GM19372 (cell line): ENCODE data around the gene ACYP2.

ENCODE experiments used
- ATAC-seq: cut with Tn5 transposase; IDR thresholded peaks from one replicate; pipeline ENCODE4 v1.9.1; 2021; ENCODE audit warnings: mild to moderate bottlenecking, low read depth, moderate library complexity; ENCODE audit not compliant: unreplicated experiment

Gene ACYP2

DNA sequence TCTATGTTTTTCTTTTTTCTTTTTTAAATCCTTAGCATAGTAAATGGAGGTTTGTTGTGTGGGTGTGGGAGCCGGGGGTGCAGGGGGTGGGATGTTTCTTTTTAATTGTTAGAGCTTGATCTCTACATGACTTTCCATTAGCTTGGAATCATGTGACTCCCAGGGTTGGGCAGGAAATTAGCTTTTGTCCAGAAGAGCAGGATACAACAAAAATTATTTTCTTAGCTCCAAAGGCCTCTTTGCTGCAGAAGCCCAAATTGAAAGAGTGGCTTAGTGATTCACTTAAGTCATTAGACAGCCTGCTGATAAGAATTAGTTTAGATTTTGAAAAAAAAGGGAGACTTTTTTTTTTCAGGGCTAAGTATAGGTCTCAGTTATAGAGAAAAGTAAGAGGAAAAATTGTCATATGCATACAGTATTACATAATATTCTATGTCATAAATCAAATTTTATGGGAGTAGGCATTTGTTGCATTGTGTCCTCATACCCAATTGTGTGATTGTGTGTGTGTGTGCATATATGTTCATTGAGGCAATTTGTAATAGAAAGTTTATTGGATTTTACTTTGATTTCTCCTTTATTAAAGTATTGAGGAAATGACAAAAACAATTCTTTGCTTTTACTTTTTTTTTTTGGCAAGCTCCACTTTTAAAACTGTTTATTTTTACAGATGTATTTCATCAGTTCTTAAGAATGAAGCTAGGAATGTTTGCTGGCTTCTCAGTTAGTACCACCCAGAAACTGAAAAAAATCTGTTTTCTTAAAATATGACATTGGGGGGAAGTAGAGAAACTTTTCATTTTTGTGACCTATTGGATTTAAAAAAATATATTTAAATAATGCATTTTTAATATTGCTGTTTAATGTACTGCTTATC is 93.2 kb downstream of the ACYP2 start:
- no peak for ATAC-seq

DNA sequence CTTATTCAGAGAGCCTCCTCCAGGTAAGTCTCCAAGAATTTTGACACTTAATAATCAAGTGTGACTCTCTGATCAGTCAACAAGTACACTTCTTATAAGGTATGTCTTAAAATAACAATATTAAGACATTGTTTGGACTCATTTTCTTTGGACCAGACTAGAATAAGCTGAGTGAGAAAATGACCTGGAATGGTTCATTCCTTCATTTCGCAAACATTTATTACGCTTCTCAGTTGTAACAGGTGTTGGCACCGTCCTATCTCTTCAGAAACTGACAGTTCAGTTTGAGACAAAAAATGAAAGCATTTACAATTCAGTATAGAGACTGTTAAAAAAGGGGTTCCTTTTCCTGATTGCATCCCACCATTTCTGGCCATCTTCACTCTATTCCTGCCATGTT is 94.0 kb downstream of the ACYP2 start:
- no peak for ATAC-seq

DNA sequence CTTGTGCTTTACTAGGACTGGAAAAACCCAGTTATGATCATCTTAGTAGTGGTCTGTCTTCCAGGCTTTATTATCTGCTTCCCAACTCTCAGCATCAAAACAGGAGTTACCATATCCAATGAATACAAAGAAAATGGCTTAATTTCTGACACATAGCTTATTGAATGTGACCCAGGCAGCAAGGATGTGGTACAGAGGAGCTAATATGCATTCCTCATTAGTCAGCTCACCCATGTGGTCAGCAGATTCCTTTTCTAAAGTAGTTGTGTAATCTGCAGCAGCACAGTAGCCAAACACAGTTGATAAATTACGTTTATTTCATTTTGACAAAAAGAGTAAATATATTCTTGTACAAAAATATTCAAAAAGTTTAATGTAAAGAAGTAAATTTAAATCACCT is 97.0 kb downstream of the ACYP2 start:
- ATAC-seq, result no peak

GRCh38 chr2:54213082-54213481 is 97.7 kb downstream of the ACYP2 start:
- ATAC-seq, result no peak

DNA sequence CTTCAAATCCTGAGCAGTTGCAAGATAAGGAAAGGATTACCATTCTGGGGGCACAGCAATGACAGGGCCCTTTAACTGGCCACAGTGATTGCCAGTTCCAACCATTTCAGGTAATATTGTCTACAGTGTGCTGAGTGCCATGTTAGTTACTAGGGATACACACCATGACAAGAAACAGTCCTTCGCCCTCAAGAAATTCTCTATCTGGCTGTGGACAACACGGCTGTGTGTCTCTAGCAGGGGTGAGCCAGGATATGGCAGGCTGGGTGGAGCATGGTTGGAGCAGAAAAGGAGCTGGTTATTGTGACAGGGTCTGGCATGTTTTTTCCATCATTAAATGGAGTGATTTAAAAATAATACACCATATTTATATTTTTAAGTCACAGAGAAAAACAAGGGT is 109.6 kb downstream of the ACYP2 start:
- no peak for ATAC-seq

DNA sequence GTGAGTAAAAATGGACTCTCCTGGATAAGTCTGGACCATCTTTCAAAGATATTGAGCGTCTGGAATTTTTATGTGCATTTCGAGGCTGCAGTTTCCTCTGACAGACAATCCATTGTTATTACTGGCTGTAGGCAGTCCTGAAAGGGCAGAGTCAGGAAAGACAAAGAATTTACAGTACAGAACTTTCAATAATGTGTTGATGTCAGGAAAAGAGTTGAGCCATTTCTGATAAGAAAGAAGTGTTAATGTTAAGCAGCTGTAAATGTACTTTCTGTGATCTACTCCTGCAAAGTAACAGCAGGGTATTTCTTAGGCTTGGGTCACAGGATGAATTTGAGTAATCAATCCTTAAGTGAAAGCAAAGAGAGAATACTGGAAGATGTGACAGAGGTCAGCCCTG is 110.8 kb downstream of the ACYP2 start:
- no peak for ATAC-seq

DNA sequence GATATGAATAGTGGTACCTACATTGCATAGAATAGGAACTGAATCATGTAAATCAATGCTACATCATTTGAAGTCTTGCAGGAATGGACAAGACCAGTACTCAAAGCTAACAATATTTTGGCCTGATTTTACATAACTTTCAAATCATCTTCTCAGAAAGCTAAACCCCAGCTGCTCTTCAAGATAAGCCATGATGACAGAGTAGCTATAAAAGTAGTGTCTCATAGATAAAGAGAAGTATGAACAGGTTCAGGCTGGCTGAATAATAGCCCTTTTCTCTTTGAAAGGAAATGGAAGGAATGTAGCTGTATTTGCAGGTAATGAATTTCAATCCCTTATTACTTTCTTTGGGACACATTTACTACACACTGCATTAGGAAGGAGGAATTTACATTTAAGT is 112.4 kb downstream of the ACYP2 start:
- no peak for ATAC-seq

DNA sequence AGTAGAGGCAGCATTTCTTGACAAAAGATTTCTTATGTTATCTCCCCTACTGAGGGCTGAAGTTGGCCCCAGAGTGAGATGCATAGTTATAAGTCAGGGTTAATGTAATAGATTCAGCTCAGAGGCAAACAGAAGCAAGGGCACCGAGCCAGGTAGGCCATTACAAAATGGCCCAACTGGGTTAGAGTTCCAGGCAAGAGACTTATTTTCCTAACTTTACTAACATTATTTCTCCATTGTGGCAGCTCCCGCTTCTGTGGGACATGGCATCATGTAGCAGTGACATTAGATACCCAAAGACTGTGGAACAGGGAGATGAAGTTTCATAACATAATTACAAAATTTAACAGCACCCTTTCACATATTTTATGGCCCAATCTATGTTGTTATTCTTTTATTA is 113.5 kb downstream of the ACYP2 start:
- no peak for ATAC-seq

DNA sequence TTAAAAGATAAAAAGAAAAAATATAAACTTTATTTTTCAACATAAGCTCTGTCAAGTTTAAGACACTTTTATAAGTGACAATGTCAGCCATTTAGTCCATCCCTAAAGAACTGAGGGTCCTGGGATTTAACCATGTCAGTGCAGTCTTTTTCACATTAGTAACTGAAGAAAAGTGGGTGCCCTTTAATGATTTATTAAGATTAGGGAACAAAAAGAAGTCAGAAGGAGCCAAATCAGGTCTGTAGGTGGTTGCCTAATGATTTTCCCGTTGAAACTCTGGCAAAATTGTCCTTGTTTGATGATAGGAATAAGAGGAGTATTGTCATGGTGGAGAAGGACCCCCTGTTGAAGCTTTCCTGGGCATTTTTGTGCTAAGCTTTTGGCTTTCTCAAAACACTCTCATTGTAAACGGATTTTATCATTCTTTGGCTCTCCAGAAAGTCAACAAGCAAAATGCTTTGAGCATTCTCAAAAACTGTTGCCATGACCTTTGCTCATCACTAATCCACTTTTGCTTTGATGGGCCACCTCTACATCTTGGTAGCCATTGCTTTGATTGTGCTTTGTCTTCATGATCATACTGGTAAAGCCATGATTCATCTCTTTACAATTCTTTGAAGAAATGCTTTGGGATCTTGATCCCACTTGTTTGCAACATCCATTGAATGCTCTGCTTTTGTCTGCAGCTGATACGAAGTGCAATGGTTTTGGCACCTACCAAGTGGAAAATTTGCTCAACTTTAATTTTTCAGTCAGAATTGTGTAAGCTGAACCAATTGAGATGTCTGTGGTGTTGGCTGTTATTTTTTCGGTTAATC is 118.6 kb downstream of the ACYP2 start:
- no peak for ATAC-seq

DNA sequence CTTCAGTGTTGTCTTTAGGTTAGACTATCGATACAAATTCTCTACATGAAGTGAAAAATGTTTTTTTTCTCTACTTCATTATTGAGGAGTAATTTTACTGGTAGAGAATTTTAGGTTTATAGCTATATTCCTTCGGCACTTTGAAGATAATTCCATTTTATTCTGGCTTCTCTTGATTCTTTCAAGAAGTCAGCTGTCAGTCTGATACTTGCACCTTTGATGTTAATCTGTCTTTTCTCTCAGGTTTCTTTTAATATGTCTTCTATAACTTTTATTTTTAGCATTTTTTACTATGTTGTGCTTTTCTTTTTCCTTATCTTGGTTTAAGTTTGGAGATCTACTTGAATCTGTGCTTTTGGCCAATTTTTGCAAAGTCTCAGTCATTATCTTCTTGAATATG is 122.0 kb downstream of the ACYP2 start:
- no peak for ATAC-seq

- ATAC-seq, result no peak
Observed at GRCh38 chr2:54239427-54239826, 124.0 kb downstream of the ACYP2 start.

- no peak for ATAC-seq
Observed at GRCh38 chr2:54240515-54241469, 125.4 kb downstream of the ACYP2 start.

DNA sequence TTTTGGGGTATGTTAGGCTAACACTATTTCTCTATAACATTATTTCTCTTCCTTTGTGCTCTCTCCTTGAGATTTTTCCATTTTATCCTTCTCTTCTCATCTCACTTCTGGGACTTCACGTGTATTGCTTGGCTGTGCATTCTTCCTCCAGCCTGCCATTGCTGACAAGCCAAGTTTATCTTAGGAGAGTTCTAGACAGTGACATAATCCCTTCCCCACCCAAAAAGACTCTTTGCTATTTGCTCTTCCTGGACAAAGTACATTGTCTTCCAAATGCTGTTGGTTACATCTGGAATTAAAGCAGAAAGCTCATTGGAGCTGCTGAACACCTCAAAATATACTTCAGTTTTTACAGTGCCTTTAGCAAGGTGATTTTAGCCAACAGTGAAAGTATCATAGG is 131.7 kb downstream of the ACYP2 start:
- ATAC-seq, result no peak

GRCh38 chr2:54249629-54250028 is 134.2 kb downstream of the ACYP2 start:
- no peak for ATAC-seq

DNA sequence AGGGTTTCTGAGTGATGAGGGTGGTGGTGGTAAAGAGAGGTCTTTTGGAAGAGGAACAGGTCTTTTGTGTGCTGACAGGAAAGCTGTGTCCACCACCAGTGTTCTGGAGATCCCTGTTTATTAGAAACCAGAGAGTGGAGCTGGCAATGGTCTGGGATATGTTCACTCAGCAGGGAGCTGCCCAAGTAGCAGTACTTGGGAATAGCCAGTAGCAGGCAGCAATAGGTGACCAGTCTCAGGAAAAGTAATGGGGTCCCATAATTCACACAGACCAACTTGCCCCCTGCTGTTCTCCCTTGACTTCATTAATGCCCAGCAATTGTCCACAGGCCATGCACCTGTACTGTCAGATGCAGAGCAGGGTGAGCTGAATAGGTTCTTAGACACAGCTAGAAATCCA is 138.8 kb downstream of the ACYP2 start:
- ATAC-seq, result no peak

DNA sequence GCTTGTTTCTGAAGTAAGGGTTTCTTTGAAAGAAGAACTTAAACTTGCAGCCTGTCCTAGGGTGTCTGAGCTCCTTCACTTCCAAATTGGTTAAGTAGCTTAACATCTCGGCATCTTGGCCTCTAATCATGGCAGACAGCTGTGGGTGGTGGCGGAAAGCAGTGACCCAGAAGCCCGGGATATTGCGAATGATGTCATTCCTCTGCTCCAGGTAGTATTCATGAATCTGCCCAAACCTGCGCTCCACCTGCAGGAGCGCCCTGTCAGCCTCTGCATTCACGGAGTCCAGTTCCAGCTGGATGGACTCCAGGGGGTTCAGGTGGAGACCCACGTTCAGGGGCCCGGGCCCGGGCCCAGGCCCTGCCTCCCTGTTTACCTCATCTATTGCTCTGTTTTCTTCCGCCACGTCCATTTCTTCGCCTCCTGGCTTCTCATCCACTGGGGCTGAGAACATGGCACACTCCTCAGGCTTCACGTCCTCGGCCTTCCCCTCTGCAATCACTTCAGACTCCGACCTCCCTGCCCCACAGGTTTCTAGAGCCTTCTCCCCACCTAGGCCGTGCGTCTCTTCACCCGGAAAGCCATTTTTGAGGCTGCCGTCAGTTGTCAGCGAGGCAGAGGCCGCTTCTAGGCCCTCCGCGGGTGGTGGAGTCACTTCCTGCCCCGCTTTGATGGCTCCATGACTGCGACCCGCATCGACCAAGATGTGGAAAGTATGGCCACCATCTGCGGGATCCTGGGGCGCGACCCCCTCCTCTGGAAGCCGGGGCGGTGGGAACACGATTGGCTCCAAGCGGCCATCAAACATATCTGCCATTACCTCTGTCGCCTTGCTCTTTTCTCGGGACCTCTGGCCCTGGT is 140.0 kb downstream of the ACYP2 start:
- ATAC-seq, result no peak

DNA sequence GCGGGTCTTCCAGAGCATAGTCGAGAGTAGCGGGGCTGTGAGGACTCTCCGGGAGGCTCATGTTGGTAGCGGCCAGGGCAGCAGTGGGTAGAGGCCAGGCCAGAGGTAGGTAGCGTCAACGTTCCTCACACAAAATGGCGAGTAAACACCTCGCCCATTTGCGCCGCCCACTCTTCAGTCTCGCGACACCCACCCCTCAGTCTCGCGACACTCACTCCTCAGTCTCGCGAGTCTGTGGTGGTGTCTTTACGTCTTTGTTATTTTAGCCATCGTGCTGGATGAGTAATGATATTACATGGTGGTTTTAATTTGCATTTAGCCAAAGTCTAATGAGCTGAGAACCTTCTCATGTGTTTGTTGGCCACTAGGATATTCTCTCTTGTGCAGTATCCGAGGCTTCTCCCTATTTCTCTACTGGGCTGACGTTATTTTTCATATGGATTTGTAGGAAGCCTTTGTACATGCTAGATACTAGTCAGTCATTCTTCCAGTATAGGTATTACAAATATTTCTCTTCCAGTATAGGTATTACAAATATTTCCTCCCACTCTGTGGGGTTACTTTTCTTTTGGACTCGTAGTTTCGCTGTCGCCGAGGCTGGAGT is 140.8 kb downstream of the ACYP2 start, which contains the start of gene TSPYL6:
TSPYL6 (minus strand) TSS at position 139 of the 604 bp plus-strand sequence; CDS start at position 61, 78 bp downstream.
- no peak for ATAC-seq

DNA sequence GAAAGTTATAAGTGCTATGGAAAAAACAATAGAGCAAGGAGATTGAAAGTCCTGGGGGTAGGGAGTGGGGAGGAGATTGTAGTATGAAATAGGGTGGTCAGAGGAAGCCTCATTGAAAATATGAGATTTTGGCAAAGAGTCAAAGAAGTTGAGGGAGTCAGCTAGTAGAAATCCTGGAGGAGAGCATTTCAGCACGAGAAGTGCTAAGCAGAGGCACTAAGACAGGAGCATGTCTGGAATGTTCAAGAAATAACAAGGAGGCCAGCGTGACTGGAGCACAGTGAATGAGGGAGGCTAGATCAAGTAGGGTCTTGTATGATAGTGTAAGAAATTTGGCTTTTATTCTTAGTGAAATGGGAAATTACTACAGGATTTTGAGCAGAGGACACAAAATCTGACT is 142.8 kb downstream of the ACYP2 start:
- no peak for ATAC-seq
